HFF-Myc (cell line): ENCODE data around the gene CDT1.

ENCODE experiments used
- DNase-seq: peaks from one replicate; pipeline ENCODE4 v3.0.0-alpha.2; 2011; ENCODE audit warnings: low read depth; ENCODE audit errors: extremely low read depth
- H3K4me3 ChIP-seq: replicated peaks from 2 replicates; pipeline ENCODE4 v1.5.1; 2011; ENCODE audit warnings: low read depth, mild to moderate bottlenecking, control low read depth, low read length
- TF ChIP-seq, protein P1 (sequence below): IDR thresholded peaks from 2 replicates; pipeline ENCODE4 v1.5.1; 2012; ENCODE audit warnings: mild to moderate bottlenecking, low read depth, low read length, control low read depth; ENCODE audit errors: missing control alignments

The CDT1 gene

DNA sequence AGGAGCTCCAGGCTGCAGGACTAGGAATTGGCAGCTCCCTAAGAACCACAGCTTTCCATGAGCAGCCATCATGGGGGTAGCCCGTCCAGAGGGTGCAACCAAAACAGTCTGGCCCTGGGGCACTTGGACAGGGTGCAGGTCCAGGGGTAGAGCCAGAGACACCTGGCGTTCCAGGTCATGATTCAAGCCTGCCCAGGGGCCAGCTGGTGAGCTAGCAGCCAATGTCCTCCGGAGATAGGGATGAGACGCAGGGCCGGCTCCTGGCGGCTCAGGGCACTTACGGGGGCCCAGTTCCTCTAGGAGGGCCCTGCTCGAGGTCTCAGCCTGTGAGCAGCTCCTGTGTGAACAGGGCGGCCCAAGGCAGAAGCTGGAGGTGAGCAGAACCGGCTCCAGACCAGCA, 40.6 kb upstream of the CDT1 start:
- DNase-seq: no peak
- H3K4me3 ChIP-seq: no peak overlapping the region
- TF ChIP-seq, protein P1, sequence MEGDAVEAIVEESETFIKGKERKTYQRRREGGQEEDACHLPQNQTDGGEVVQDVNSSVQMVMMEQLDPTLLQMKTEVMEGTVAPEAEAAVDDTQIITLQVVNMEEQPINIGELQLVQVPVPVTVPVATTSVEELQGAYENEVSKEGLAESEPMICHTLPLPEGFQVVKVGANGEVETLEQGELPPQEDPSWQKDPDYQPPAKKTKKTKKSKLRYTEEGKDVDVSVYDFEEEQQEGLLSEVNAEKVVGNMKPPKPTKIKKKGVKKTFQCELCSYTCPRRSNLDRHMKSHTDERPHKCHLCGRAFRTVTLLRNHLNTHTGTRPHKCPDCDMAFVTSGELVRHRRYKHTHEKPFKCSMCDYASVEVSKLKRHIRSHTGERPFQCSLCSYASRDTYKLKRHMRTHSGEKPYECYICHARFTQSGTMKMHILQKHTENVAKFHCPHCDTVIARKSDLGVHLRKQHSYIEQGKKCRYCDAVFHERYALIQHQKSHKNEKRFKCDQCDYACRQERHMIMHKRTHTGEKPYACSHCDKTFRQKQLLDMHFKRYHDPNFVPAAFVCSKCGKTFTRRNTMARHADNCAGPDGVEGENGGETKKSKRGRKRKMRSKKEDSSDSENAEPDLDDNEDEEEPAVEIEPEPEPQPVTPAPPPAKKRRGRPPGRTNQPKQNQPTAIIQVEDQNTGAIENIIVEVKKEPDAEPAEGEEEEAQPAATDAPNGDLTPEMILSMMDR: no peak

DNA sequence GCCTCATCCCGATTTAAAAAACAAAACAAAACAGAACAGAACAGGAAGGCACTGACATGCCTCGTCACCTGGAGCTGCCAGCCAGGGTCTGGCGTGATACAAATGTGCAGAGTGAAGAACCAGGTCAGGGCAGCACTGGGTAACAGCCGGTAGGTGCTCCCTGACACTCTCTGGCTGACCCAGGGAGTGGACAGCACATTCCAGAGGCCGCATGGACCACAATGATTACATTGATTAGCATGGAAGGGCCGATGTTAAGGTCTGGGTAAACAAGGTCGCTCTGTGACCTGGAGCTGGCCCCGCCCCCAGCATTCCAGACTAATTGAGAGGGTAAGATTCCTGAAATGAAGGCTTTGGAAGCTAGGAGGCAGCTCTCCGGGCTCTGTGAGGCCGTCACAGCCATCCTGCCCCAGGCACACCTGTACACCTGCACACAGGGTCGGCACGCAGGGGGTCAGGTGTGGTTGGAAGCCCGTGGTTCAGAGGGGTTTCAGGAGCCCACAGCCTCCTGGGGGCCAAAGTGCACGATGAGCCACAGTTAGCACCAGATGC, 40.0 kb upstream of the CDT1 start:
- DNase-seq: no peak
- no peak overlapping the region for H3K4me3 ChIP-seq
- TF ChIP-seq, protein P1: no peak

DNA sequence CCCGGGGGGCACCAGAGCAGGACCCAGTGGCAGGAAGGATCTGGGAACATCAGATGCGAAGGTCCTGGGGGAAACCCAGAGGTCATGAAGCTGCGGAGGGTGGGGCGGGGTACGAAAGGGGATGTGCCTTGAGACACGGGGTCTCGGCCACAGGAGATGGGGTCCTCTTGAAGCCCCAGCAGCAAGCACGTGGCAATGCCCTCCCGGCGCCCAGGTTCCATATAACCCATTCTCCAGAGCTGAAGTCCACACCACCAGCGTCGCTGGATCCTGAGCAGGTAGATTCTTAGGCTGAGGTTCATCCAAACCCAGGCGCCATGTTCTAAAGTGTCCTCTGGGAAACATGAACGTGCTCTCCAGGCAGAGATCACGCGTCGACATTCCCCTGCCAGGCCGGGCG, 39.5 kb upstream of the CDT1 start:
- TF ChIP-seq, protein P1: no peak
- no peak for DNase-seq
- H3K4me3 ChIP-seq: no peak overlapping the region

DNA sequence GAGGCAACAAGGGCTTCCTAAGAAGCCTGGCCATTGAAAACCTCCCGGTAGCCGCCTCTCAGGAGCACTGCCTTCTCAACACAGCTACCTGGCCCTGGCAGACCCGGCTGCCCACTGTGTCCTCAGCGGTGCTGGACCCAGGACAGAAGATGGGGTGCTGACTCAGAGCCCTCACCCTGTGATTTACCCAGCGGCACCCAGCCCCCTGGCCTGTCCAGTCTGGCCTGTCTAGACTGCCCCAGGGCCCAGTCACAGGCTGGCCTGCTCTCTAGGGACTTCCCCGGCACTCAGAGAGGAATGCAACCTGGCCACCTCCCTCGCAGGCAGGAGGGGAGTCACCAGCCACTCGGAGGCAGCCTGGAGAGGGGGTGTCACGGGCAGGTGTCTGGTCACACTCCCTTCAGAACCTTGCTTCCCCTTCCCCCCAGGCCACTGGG, 38.7 kb upstream of the CDT1 start:
- no peak for DNase-seq
- TF ChIP-seq, protein P1: no peak
- H3K4me3 ChIP-seq: no peak overlapping the region

DNA sequence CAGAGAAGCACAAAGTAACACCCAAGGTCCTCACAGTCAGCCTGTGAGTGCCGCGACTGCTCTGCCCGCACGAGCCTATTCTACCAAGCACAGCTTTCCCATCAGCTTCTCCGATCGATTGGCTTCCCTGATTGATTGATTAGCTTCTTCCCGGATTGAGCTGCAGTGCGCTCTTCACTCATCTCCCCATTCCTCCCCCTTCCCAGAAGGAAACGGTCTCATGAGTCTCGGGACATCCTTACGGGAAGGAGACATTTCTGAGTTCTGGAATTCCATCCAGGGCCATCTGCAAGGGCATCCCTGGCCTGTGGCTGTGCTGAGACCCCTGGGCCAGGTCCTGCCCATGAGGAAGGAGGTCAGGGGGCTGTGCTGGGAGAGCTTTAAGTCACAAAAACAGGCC, 36.6 kb upstream of the CDT1 start:
- TF ChIP-seq, protein P1: no peak
- DNase-seq: no peak
- no peak overlapping the region for H3K4me3 ChIP-seq

DNA sequence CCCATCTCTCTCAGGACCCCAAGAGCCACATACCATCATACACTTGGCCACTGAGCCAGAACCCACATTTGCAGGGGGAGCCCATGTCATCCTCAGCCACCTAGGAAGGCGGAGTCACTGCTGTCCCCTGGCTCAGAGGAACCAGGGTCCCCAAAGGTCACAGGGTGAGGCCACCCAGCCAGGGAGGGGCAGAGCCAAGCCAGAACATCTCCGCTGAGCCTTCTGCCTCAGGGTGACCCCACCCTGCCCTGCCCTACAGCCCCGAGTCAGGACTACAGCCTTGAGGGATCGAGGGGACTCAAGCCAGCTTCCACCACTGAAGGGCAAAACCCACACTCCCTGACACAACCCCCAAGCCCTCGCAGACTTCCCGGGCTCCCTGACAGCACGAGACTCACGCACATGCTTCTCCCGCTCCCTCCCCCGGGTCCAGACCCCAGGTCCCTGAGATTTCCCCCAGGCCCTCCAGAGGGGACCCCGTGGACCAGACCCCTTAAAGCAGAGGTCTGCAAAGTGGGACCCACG, 36.0 kb upstream of the CDT1 start:
- no peak overlapping the region for H3K4me3 ChIP-seq
- TF ChIP-seq, protein P1: no peak
- DNase-seq: no peak
